B cell (primary cell): ENCODE results near the gene NCBP2. TPM values are rescaled to one million over a fixed set of nuclear protein-coding genes. Genes with fewer than 3 reads are reported as not detected.

ENCODE experiments used
- ATAC-seq: fragments of 200-7000 bp; cut with Tn5 transposase; one replicate; pipeline ENCODE4 v1.10.0; 2021; ENCODE audit warnings: low read depth, mild to moderate bottlenecking, moderate number of reproducible peaks, moderate library complexity
- CTCF ChIA-PET: fragments of 350-600 bp; sonication (Branson Sonifier 250); formaldehyde crosslinking; loops from one replicate; lab custom pipeline; 2021; ENCODE audit warnings: antibody characterized with exemption, inconsistent platforms; lab: Charles Lee
- POLR2A ChIA-PET: fragments of 350-600 bp; sonication (Branson Sonifier 250); formaldehyde crosslinking; loops from one replicate; lab custom pipeline; 2021; ENCODE audit warnings: antibody characterized with exemption; lab: Charles Lee
- DNase-seq: peaks from one replicate; pipeline ENCODE4 v3.0.0; 2013
- H2AFZ ChIP-seq: 2 replicates; pipeline ENCODE4 v1.6.1; 2012; ENCODE audit warnings: mild to moderate bottlenecking, low read depth, low read length; ENCODE audit not compliant: insufficient read depth, poor library complexity, severe bottlenecking
- H3K27ac ChIP-seq, 2 donors: 1 replicate in 1 of 2; 2 replicates in 1 of 2; pipeline ENCODE4 v1.5.1; 2012 to 2013; ENCODE audit warnings: low read length in 2 of 2, mild to moderate bottlenecking in 2 of 2, moderate library complexity in 1 of 2
- H3K27me3 ChIP-seq, 4 experiments: fragments of 200-600 bp in 1 of 4; sonication (generic) in 1 of 4; replicated peaks in 1 of 4; 1 replicate in 2 of 4; 2 replicates in 2 of 4; pipeline versions ENCODE4 v1.6.1 to v1.7.0; 2013 to 2016; ENCODE audit warnings: low read length in 3 of 4, mild to moderate bottlenecking in 2 of 4, mixed read lengths in 1 of 4, moderate library complexity in 1 of 4; ENCODE audit not compliant: insufficient read depth in 4 of 4, control insufficient read depth in 3 of 4; ENCODE audit errors: control extremely low read depth in 1 of 4
- H3K36me3 ChIP-seq, 2 experiments: replicated peaks in 1 of 2; 1 replicate in 1 of 2; 2 replicates in 1 of 2; pipeline versions ENCODE4 v1.6.1 to v1.7.1; 2013; ENCODE audit warnings: low read length in 1 of 2; ENCODE audit not compliant: insufficient read depth in 2 of 2, control insufficient read depth in 1 of 2; ENCODE audit errors: control extremely low read depth in 1 of 2, extremely low read depth in 1 of 2
- H3K4me1 ChIP-seq, 2 donors: fragments of 200-600 bp in 1 of 2; sonication (generic) in 1 of 2; 1 replicate in 1 of 2; 2 replicates in 1 of 2; pipeline versions ENCODE4 v1.5.1 to v1.6.1; 2013 to 2017; ENCODE audit warnings: low read length in 2 of 2; ENCODE audit not compliant: control insufficient read depth in 2 of 2, insufficient read depth in 2 of 2
- H3K4me2 ChIP-seq: replicated peaks from 2 replicates; pipeline ENCODE3; 2012; ENCODE audit warnings: mild to moderate bottlenecking, low read depth, low read length; ENCODE audit not compliant: poor library complexity, severe bottlenecking
- H3K4me3 ChIP-seq, 5 experiments: fragments of 200-600 bp in 1 of 5; sonication (generic) in 1 of 5; 1 replicate in 3 of 5; 2 replicates in 2 of 5; pipeline versions ENCODE4 v1.5.1 to v1.7.0; 2011 to 2016; ENCODE audit warnings: low read length in 4 of 5, mild to moderate bottlenecking in 4 of 5, low read depth in 2 of 5, control low read depth in 1 of 5, moderate library complexity in 1 of 5; ENCODE audit not compliant: insufficient read depth in 1 of 5; ENCODE audit errors: control extremely low read depth in 1 of 5, extremely low read depth in 1 of 5
- H3K79me2 ChIP-seq: fragments of 200-600 bp; sonication (generic); one replicate; pipeline ENCODE4 v1.6.0; 2016; ENCODE audit warnings: low read length; ENCODE audit not compliant: control insufficient read depth, insufficient read depth
- H3K9ac ChIP-seq: fragments of 200-600 bp; sonication (generic); 2 replicates; pipeline ENCODE4 v1.6.1; 2017; ENCODE audit warnings: mild to moderate bottlenecking, low read length, moderate library complexity
- H3K9me3 ChIP-seq, 3 donors: one replicate each; pipeline versions ENCODE4 v1.6.1 to v1.7.1; 2013; ENCODE audit warnings: low read length in 2 of 3; ENCODE audit not compliant: control insufficient read depth in 2 of 3, insufficient read depth in 1 of 3; ENCODE audit errors: control extremely low read depth in 1 of 3
- H4K20me1 ChIP-seq: 2 replicates; pipeline ENCODE4 v1.6.0; 2012; ENCODE audit warnings: mild to moderate bottlenecking, low read length; ENCODE audit not compliant: insufficient read depth, control insufficient read depth, poor library complexity, severe bottlenecking
- H3K27ac Mint-ChIP-seq: one replicate; pipeline ENCODE4 v1.8.0; 2021; ENCODE audit warnings: mixed read lengths
- H3K27me3 Mint-ChIP-seq: one replicate; pipeline ENCODE4 v1.8.0; 2021; ENCODE audit warnings: mixed read lengths
- H3K4me1 Mint-ChIP-seq: one replicate; pipeline ENCODE4 v1.8.0; 2021; ENCODE audit warnings: mixed read lengths
- H3K4me3 Mint-ChIP-seq: one replicate; pipeline ENCODE4 v1.8.0; 2021; ENCODE audit warnings: mixed read lengths
- H3K9me3 Mint-ChIP-seq: one replicate; pipeline ENCODE4 v1.8.0; 2022; ENCODE audit warnings: mixed read lengths; ENCODE audit not compliant: insufficient read depth
- EZH2 ChIP-seq: IDR thresholded peaks from 2 replicates; pipeline ENCODE4 v1.6.1; 2012; ENCODE audit warnings: borderline replicate concordance, low read depth, mild to moderate bottlenecking, moderate library complexity, low read length; ENCODE audit not compliant: insufficient read depth, poor library complexity, severe bottlenecking
- WGBS: methylation state at CpG from one replicate; pipeline ENCODE4 v1.1.5; 2013; ENCODE audit warnings: missing lambda C conversion rate; ENCODE audit not compliant: insufficient coverage; 5-methylcytosine and 5-hydroxymethylcytosine counted together
- intact Hi-C: fragments of 100-400 bp; cut with micrococcal nuclease; formaldehyde crosslinking; loops from one replicate; pipeline ENCODE4 v1.10.0; 2022
- polyA plus RNA-seq: library from polyadenylated mRNA; depleted of rRNA; stranded (reverse); fragments of >200 nt; gene quantifications from 2 replicates; pipeline ENCODE4 v1.2.3, GENCODE V29; 2012
- total RNA-seq, 2 donors: library from RNA; stranded (reverse); fragments of 120-200 nt in 1 of 2; gene quantifications; 1 replicate in 1 of 2; 2 replicates in 1 of 2; pipeline versions ENCODE4 v1.2.3 to v1.2.4, GENCODE V29; 2013 to 2022
- TF ChIP-seq, protein P1 (sequence below): fragments of 200-600 bp; IDR thresholded peaks from one replicate; pipeline ENCODE4 v1.8.0; 2022; ENCODE audit warnings: antibody characterized with exemption, mild to moderate bottlenecking

Gene NCBP2
- total and polyA plus RNA-seq, 2 donors (not counting 1 experiment from before 2014, with no cell fraction given), result 25.5 to 95.0 TPM

- H3K4me3 Mint-ChIP-seq, result no peak overlapping the region
- CTCF ChIA-PET, result interaction anchor here (2.2 to 5.2 kb wide), 2 partner anchors 71 to 101 kb away, joined by 9 to 20 read pairs; partner anchors contain the start of gene SENP5
Measured at GRCh38 chr3:196938576-196938975, 3.8 kb downstream of the NCBP2 start.

DNA sequence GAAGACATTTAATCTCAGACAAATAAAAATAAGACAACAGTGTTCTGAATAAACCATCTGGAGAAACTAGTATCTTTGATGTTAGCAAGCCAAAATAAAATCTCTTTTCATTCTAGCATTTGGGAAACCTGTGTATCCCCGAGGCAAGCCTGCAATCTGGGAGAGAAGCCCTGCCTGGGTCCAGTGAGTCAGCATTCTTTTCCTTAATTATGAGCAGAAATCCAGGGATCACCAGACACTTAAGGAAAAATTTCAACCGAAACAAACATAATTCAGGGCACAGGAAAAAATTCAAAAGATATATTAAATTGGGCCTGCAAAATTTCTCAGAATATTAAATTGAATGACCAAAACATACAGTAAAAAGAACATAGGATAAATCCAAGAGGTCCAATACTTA lies 4.2 kb downstream of the NCBP2 start:
- peaks cover 0 to 58% of the 10 kb centered on the region in 2 experiments for H3K36me3 ChIP-seq
- POLR2A ChIA-PET, result no interaction called here
- CTCF ChIA-PET, result interaction anchor here (2.2 kb wide), 1 partner anchor 100 kb away, joined by 9 read pairs; no protein-coding TSS in a partner anchor
- H2AFZ ChIP-seq, result no peak overlapping the region
- H3K4me3 Mint-ChIP-seq, result no peak overlapping the region
- no peak overlapping the region for H3K4me2 ChIP-seq
- H3K79me2 ChIP-seq, result peaks cover 38% of the 10 kb centered on the region
- H3K9me3 ChIP-seq, result no peaks in the 10 kb centered on the region
- H3K27me3 ChIP-seq, result no peaks in the 10 kb centered on the region
- DNase-seq (no peak), ATAC-seq (no peak)
- peaks cover 10% of the 10 kb centered on the region for H4K20me1 ChIP-seq
- no peak overlapping the region for H3K27ac ChIP-seq
- no peaks in the 10 kb centered on the region for H3K9me3 Mint-ChIP-seq
- H3K27me3 Mint-ChIP-seq, result no peaks in the 10 kb centered on the region
- intact Hi-C loops, result no loop called here
- peaks cover 21 to 28% of the 10 kb centered on the region in 2 donors for H3K4me1 ChIP-seq
- no peak overlapping the region for H3K4me3 ChIP-seq
- TF ChIP-seq EZH2, result no peak
- TF ChIP-seq, protein P1, sequence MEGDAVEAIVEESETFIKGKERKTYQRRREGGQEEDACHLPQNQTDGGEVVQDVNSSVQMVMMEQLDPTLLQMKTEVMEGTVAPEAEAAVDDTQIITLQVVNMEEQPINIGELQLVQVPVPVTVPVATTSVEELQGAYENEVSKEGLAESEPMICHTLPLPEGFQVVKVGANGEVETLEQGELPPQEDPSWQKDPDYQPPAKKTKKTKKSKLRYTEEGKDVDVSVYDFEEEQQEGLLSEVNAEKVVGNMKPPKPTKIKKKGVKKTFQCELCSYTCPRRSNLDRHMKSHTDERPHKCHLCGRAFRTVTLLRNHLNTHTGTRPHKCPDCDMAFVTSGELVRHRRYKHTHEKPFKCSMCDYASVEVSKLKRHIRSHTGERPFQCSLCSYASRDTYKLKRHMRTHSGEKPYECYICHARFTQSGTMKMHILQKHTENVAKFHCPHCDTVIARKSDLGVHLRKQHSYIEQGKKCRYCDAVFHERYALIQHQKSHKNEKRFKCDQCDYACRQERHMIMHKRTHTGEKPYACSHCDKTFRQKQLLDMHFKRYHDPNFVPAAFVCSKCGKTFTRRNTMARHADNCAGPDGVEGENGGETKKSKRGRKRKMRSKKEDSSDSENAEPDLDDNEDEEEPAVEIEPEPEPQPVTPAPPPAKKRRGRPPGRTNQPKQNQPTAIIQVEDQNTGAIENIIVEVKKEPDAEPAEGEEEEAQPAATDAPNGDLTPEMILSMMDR, result no peak
- no peak overlapping the region for H3K27ac Mint-ChIP-seq
- H3K9ac ChIP-seq, result no peak overlapping the region
- 100% methylated on average over 1 of the region's 2 CpGs for WGBS
- H3K4me1 Mint-ChIP-seq, result peaks cover 37% of the 10 kb centered on the region

More at GRCh38 chr3:196938576-196938975, 3.8 kb downstream of the NCBP2 start:
- intact Hi-C loops, result no loop called here
- DNase-seq, result no peak
- no peak for ATAC-seq
- Histone ChIP-seq H3K4me1 (peaks cover 26 to 33% of the 10 kb centered on the region in 2 donors), H3K9ac (no peak overlapping the region), H4K20me1 (peaks cover 15% of the 10 kb centered on the region), H3K9me3 (no peaks in the 10 kb centered on the region), H3K4me3 (no peak overlapping the region), H3K36me3 (peaks cover 0 to 58% of the 10 kb centered on the region in 2 experiments), H2AFZ (no peak overlapping the region), H3K79me2 (peaks cover 42% of the 10 kb centered on the region), H3K27ac (no peak overlapping the region), H3K4me2 (no peak overlapping the region), H3K27me3 (no peaks in the 10 kb centered on the region)
- POLR2A ChIA-PET, result interaction anchor here (0.6 kb wide), 1 partner anchor 252 kb away, joined by 3 read pairs; no protein-coding TSS in a partner anchor
- no peak for TF ChIP-seq EZH2
- TF ChIP-seq, protein P1, result no peak
- Mint-ChIP-seq H3K27ac (no peak overlapping the region), H3K9me3 (no peaks in the 10 kb centered on the region), H3K27me3 (no peaks in the 10 kb centered on the region), H3K4me1 (peaks cover 39% of the 10 kb centered on the region)
- 67% methylated on average over 1 of the region's 5 CpGs for WGBS
